H1 (cell line): ENCODE measurements around the gene MRM3. TPM values are rescaled to one million over a fixed set of nuclear protein-coding genes. Genes with fewer than 3 reads are reported as not detected.

Experiments used
- CHD1 ChIP-seq: IDR thresholded peaks from 2 replicates; pipeline ENCODE4 v1.6.1; 2012; ENCODE audit warnings: low read depth, low read length, improper control_type of control experiment
- CHD7 ChIP-seq: fragments of 300-600 bp; sonication (generic); IDR thresholded peaks from 2 replicates; pipeline ENCODE4 v1.7.1; 2012; ENCODE audit warnings: low read length, moderate library complexity, mild to moderate bottlenecking, inconsistent platforms; ENCODE audit not compliant: insufficient replicate concordance
- polyA plus RNA-seq, 7 experiments: library from polyadenylated mRNA; depleted of rRNA in 3 of 7; stranded (reverse) in 5 of 7; unstranded in 2 of 7; fragments of >200 nt in 5 of 7; fragments of 200-250 nt in 2 of 7; gene quantifications; 1 replicate in 5 of 7; 2 replicates in 1 of 7; 4 replicates in 1 of 7; pipeline versions ENCODE4 v1.2.1 to v1.2.3, GENCODE V29; 2011 to 2013; ENCODE audit warnings: missing spikeins in 2 of 7, mixed read lengths in 2 of 7
- total RNA-seq: library from RNA; stranded (reverse); fragmentation: NEBNext Ultra II Directional; extraction: Animal tissue kit (Norgen Biotek cat#: 25700); gene quantifications from 2 replicates; pipeline ENCODE4 v1.2.1, GENCODE V29; 2021

MRM3 gene
- total and polyA plus RNA-seq, 2 of the 8 experiments (the other 6 are each of a cell fraction or from before 2014, with no cell fraction given) = 10.1 to 20.8 TPM

GRCh38 chr17:836151-836550, 54.0 kb downstream of the MRM3 start (continued):
- no peak for TF ChIP-seq CHD7
- TF ChIP-seq CHD1 = no peak
- TF ChIP-seq, all 59 proteins: peak for 0
